ENCODE results near the gene NAP1L4.
"Not testable (repeated sequence)": the region's sequence is repeated elsewhere in the genome, so short reads cannot be mapped to it uniquely, and the experiment has no call there.

Gene NAP1L4

DNA sequence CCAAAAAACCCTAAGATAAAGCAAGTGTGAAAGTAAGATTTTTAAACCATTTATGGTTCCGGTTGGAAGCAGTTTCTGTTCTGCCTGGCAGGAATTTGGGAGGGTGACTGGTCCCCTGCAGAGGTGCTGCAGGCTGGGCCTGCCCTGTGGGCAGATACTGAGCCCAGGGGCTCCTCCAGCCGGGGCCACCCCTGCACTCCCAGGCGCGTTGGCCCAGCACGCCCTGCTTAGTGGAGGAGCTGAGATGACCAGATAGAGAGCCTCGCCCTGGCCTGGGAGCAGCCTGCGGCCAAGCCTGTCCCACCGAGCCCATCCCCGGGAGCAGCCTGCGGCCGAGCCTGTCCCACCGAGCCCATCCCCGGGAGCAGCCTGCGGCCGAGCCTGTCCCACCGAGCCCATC lies 70.9 kb downstream of the NAP1L4 start:
- DNase-seq: no peak

DNA sequence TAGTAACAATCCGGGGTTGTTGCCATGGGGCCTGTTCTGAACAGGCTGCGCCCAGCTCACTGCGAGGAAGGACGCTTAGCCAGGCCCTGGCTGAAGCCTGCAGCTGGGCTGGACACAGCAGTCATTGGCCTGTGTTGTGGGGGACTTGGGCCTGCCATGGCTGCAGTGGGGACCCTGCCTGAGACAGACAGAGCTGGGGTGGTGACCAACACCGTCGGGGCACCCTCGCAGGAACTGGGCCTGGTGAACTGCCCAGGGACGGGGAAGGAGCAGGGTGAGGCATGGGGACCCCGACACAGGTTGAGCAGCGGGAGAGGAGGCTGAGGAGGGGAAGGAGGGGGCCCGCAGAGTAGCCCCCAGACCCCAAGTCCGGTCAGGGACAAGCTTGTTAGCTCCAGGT lies 71.8 kb downstream of the NAP1L4 start:
- DNase-seq: no peak

DNA sequence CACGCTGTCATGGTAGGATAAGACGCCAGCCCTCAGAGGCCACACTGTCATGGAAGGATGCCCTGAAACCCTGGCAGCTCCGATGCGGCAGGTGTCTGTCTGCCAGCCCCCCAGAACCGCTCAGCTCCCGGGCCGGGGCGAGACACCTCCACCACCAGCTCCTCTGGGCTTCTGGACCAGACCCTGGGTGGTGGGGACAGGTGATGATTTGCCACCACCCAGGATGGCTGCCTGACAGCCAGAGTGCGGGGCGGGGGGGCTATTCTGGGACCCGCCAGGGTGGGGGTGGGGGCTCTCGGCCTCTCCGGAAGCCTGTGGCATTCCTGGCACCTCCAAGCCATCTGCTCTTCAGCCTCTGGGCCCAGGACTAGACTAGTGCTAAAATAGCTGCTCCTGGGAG lies 72.3 kb downstream of the NAP1L4 start:
- no peak for DNase-seq

DNA sequence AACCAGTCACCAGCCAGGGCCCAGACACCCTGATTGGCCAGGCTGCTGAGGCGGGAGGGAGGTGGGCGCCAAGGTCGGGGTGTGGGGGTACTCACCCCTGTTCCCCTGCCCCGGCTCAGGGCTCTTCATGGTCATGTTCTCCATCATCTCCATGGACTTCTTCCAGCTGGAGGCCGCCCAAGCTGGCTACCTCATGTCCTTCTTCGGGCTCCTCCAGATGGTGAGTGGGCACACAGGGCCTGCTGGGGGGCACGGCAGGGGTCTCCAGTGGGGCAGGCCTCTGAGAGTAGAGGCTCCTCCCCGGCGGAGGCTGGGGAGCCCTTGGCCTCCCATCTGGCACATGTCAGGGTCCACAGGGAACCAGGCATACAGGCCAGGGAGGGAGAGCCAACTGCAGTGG lies 72.9 kb downstream of the NAP1L4 start:
- DNase-seq: no peak

DNA sequence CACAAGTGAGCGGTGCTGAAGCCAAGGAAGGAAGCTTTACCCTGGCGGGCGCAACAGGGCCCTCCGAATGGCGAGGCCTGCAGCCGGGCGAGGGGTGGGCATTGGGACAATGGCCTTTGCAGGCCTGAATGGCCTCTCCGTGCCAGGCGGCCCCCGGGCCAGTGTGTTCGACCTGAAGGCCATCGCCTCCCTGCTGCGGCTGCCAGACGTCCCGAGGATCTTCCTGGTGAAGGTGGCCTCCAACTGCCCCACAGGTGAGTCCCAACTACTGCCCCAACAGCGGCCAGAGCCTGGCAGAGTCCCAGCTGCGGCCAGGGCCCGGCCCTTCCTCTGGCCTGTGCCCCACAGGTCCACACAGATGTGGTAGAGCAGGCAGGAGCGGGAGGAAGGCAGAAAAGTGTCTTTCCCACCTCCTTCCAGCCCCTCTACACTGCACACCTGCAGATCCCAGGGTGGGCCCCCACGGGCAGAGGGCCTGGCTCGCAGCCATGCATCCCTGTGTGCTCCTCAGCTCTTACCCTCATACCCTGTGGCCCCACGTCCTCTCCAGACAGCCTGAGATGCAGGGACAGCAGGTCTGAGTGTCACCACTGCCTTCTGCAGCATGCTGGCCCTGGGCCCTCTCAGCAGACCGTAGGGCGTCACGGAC lies 74.2 kb downstream of the NAP1L4 start:
- DNase-seq: no peak

DNA sequence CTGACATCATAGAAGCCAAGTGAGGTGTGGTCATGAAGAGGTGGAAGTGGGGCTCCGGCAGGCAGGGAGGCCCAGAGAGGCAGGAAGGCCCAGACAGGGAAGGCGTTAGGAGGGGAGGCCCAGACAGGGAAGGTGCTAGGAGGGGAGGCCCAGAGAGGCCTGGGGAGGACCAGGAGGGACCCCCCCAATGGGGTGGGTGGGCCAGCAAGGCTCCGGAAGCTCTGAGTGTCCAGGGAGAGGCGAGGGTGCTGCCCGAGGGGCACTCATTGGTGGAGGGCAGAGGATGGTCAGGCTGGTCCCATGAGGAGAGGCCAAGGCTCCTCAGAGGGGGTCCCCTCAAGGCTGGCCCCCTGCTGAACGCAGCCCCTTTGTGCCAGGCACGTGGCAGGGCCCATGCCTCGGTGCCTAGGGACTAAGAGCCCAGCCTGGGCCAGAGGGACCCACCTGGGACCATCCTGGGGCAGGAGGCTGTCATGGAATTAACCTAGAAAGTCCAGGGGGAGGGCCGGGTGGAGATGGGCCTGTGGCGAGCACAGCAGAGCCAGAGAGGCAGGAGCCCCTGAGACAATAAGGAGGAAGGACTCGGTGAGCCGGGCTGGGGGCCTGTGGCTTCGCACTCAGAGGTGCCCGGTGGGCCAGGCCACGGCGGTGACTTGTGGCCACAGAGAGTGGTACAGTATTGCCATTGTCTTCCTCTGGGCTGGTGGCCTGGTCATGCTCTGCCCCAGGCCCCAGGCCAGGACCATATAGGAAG lies 75.1 kb downstream of the NAP1L4 start:
- DNase-seq: no peak

DNA sequence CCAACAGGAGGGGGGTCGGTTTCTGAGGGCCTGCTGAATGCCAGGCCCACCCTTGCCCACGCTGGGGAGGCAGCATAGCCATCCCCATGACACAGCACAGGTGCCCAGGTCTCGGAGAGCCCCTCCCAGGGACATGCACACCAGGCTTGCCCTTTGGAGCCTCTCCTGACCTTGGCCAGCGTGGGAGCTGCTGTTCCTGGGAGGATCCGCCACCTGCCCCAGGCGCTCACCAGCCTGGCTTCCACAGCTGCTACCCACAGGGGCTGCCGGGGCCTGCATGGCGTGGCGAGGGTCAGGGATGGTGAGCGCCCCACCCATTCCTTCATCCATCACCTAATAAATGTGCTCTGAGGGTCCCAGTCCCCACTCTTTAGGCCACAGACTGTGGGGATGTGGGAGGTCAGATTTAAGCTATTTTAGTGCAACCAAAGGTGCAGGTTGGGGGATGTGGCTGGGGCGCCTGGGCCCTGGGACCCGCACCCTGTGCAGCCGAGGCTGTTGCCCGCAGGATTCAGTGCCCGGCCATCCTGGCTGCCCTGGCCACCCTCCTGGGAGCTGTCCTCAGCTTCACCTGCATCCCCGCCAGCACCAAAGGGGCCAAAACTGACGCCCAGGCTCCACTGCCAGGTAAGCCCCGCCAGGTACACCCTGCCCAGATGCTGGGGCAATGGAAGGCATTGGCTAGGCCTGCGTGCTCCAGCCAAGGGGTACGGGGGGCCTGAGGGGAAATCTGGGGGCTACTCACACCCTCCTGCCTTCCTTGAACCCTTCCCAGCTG lies 75.8 kb downstream of the NAP1L4 start:
- no peak for DNase-seq

DNA sequence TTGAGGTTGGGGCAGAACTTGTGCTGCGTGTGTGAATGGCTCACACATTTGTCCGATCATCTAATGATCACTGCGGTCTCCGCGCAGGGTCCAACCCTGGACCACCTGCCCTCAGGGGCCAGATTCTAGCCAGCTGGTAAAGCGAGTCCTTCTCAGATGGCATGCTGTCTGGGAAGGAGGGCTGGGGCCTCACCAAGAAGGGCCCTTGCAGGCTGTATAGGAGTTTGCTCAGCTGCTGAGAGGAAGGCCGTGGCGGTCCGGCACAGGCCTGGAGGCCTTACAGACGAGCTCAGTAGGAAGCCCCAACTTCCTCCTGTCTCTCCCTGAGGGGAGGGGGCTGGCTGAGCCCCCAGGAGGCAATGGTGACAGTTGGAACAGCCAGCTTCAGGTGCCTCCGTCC lies 76.7 kb downstream of the NAP1L4 start:
- DNase-seq: no peak

DNA sequence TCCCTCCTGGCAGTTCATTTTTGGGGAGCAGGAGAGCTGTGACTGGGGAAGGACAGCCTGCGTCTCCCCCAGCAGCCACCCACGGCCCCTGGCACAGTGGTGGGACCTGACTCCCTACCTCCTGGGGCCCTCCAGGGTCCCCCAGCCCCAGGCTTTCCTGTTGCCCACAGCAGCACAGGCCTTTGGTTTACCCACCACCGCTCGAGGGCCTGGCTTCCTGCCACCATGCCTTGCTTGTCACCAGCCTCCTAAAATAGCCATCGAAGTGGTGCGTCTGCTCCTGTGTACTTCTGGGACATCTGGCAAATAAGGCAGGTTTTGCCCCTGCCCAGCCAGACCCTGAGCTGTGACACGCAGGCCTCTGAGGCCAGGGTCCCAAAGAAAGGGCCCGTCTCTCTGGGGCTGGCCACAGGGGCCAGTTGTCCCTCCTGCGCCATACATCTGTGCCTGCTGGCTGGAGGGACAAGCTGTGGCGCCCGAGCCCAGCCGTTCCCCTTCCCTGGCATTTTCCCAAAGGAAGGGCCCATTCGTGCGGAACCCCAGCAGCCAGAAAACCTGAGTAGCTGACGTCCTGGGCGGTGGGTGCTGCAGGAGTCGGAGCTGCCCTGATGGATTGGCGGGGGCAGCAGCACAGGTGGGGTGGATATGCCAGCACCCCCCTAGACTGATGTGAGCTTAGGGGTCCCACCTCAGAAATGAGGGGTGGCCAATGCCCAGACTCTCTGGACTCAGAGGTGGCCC lies 77.5 kb downstream of the NAP1L4 start:
- no peak for DNase-seq

DNA sequence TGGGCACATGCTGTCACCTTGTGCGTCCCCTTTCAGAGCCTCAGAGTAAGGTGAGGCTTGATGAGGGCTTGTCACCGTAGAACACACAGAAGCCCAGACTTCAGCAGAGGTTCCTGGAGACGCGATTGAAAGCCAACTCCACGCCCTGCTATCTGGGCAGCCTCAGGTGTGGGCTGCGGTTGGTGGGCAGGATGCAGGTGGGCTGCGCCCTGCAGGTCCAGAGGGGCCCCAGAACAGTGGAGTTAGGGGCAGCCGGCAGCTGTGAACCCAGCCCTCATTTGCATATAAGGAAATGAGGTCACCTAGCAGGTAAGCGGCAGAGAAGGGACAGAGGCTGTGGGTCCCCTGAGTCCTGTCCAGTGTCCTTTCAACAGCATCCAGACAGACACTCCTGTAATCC lies 78.4 kb downstream of the NAP1L4 start:
- DNase-seq: no peak

DNA sequence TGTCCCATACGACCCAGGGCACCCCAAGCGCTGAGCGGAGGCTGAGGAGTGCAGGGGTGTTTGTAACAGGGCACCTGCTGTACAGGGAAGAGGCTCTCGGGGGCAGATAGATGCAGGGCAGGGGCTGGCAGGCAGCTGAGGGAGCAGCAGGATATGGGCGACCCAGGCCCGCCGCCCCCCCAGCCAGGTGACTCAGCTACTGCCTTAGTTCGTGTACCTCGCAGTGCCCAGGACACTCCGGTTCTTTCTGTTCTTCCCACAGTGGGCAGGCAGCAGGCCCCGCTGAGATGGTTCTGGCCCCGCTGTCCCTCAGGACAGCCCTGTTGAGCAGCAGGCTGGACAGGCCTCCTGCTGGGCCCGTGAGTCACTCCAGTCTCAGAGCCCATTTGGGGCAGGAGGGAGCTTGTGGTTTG lies 79.1 kb downstream of the NAP1L4 start:
- no peak for DNase-seq

DNA sequence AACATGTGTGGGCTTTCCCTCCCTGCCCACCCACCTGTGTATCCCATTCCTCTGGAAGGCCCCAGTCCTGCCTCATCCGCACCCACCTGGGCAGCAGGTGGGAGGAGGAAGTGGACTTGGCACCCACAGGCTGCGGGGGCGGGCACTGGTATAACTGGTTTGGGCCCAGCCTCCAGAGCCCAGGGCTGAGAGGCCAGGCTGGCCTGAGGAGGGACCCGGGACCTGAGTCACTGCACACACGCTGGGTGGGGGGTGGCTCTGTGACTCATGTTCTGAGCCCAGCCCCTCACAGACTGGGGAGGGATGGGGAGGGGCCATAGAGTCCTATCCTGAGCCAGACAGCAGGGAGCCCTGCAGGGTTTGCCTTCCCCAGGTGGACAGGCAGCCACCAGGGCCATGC lies 79.6 kb downstream of the NAP1L4 start:
- DNase-seq: no peak

DNA sequence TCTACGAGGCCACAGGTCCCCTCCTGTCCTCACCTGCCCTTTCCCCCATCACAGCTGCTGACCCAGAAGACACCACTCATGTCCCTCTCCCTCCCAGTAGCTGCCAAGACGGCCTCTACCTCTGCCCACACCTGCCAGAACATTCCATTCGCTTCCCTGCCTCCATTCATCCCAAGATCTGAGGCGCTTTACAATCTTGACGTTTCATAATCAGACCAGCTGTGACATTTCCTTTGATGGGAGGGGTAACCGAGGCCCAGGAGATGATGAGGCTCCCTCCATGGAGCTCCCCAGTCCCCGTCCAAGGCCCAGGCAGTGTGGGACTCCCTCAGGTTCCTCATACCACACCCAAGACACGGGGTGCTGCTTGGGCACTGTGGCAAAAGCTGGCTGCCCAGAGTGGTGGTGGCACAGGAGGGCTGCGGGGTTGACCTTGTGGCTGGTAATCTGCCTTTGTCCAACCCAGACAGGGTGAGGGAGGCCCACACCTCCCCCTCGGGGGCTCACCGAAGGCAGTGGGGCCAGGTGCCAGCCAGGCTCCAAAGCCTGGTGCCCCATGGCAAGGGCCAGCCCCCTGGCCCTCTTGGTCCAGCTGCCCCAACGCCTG lies 80.2 kb downstream of the NAP1L4 start:
- no peak for DNase-seq

DNA sequence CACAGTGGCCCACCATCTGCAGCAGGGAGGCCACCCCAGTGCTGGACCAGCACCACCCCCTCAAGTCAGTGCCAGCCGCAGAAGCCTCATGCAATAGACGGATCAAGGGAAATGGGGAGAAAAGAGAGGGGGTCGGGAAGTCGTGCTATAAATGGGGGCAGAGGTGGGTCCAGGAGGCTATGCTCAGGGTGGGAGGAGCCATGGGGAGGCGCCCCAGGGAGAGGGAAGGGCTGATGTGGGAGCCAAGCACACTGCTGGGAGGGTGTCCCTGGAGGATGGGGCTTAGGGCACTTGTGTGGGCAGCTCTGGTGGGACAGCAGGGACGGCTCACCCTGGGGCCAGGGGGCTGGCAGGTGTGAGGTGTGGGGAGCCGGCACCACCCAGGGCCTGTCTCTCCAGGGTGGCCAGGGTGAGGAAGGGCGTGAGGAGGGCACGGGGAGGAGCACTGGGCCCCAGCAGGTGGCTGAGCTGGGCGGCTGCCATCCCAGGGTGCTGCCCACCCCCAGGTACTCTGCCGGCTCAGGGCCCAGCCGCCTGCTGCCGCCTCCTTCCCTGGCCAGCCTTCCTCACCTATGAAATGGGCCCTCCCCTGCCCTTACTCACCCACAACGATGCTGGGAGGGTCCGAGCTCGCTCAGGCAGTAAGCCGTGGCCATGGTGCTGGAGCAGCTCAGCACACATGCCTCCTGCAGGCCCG lies 80.9 kb downstream of the NAP1L4 start:
- DNase-seq: no peak

DNA sequence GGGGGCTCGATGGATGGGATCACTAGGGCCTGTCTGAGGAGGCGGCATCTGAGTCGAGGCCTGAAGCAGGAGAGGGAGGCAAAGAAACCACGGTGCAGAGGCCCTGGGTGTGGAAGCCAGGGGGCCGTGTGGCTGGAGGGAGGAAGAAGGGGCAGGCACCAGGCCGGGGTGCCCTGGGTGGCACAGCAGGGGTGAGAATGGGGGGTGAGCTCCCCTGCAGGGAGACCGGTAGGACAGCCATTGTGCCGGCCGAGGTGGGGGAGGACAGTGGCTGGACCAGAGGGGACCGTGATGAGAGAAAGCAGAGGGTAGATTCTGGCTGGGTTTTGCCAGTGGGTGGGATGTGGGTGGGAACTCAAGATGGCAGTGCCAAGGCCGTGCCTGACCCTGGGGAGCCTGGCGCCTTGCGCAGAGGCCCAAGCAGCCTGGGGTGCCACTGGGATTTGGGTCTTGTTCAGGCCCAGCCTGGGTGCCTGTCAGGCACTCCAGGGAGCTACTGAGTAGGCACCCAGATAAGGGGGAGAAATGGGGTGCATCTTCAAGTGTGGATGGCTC lies 81.7 kb downstream of the NAP1L4 start:
- no peak for DNase-seq

DNA sequence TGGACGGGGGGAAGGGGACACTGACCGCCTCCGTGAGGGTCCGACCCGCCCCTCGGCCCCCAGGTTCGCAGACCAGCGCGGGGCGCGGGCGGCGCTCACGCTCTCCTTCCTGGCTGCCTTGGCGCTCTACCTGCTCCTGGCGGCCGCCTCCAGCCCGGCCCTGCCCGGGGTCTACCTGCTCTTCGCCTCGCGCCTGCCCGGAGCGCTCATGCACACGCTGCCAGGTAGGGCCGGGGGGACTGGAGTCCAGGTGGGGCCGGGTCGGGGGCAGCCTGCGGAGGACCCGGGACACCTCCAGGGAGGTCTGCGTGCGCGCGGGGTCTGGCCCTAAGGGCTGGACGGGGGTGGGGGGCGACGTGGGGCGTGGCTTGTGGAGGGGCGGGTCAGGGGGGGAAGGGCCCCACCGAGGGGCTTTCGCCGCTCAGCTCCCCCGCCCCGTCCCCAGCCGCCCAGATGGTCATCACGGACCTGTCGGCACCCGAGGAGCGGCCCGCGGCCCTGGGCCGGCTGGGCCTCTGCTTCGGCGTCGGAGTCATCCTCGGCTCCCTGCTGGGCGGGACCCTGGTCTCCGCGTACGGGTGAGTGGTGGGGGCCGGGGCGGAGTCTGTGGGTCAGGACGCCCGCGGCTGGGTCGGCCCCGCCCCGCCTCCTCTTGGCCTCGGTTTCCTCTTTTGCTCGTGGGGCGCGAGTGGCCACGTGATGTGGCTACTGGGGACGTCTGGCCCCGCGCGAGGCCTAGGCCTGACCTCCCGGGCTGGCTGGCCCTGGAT lies 82.8 kb downstream of the NAP1L4 start:
- no peak for DNase-seq

DNA sequence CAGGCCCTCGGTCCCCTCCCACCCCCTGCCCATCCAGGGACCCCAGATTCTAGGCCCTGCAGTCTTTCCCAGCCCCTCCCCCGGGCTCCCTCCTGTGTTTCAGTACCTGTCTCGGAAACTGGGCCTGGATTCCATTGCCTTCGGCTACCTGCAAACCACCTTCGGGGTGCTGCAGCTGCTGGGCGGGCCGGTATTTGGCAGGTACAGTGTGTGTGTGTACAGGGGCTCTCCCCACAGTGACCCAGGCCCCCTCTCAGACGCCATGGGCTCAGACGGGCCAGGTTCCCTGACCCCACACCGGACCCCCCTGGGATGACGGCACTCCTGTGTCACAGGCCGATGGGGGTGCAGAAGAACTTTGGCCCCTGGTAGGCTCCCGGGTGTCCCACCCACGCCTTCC lies 84.0 kb downstream of the NAP1L4 start:
- DNase-seq: no peak

DNA sequence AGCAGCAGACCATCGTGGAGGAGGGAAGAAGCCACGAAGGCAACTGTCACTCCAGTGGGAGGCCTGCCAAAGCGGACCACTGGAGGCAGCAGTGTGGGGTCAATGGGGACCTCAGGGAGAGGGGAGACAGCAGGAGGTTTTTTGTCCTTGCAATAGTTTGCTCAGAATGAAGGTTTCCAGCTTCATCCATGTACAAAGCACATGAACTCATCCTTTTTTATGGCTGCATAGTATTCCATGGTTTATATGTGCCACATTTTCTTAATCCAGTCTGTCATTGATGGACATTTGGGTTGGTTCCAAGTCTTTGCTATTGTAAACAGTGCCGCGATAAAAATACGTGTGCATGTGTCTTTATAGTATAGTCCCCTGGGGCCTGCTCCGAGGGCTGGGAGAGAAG lies 86.8 kb downstream of the NAP1L4 start:
- not testable (repeated sequence) for DNase-seq

DNA sequence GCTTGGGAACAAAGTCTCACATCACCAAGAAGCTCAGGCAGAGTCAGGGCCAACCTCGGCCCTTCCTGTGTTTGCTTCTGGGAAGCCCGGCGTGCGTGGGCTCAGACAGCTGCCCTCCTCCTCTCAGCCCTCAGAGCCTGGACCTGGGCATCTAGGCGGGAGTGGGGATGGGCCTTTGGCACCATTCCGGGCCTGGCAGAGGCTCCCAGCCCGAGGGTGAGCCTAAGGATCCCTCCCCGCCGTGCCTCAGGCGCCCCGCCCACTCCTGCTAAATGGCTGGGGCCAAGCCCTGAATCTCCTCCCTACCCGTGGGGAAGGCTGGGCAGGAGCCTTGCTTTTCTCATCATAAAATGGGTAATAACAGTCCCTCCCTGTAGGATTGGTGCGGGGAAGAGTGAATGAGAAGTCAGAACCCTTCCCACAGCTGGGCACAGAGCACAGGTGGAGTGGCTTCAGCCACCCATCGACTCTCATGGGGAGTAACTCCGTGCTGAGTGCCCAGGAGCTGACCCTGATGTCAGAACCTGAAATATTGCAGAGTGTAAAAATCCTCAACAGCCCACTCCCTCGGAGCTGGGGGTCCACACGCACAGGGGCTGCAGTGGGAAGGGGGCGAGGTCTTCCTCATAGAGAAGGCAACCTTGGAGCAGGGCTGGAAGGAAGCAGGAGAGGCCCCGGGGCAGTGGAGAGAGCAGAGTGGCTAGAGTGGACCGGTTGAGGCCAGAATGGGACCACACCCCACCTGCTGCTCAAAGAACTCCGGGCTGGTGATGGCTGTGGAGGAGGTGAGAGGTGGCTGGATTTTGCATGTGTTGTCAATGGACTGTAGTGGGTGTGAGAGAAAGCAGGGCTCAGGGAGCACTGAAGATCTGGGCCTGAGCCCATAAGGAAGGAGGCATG lies 87.7 kb downstream of the NAP1L4 start:
- no peak for DNase-seq

DNA sequence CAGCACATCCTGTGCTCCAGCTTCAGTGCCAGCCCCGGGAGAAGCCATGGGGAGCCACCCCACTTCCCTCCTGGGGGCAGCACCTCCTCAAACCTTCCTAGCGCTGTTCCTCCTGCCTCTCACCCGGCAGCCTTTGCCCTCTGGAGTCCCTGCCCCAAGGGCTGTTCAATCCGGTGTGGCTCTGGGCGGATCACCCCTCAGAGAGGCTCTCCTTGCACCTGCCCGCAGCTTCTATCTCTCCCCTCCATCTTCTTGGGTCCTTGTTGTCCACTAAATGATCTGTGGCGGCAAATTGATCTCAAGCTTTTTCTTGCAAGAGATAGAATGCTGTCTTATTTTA lies 88.5 kb downstream of the NAP1L4 start:
- DNase-seq: no peak

Measured in effector CD8-positive, alpha-beta T cell (primary cell).